ENCODE results near the gene FAAP20. TPM values are rescaled to one million over a fixed set of nuclear protein-coding genes. Genes with fewer than 3 reads are reported as not detected.

FAAP20 gene
- total RNA-seq, 1 donor from 2014 or later: 15.5 TPM

GRCh38 chr1:2210084-2210653 lies 15.6 kb upstream of the FAAP20 start:
- no peak for DNase-seq

GRCh38 chr1:2209400-2210083 lies 15.0 kb upstream of the FAAP20 start:
- DNase-seq: peak; percentile 29

DNA sequence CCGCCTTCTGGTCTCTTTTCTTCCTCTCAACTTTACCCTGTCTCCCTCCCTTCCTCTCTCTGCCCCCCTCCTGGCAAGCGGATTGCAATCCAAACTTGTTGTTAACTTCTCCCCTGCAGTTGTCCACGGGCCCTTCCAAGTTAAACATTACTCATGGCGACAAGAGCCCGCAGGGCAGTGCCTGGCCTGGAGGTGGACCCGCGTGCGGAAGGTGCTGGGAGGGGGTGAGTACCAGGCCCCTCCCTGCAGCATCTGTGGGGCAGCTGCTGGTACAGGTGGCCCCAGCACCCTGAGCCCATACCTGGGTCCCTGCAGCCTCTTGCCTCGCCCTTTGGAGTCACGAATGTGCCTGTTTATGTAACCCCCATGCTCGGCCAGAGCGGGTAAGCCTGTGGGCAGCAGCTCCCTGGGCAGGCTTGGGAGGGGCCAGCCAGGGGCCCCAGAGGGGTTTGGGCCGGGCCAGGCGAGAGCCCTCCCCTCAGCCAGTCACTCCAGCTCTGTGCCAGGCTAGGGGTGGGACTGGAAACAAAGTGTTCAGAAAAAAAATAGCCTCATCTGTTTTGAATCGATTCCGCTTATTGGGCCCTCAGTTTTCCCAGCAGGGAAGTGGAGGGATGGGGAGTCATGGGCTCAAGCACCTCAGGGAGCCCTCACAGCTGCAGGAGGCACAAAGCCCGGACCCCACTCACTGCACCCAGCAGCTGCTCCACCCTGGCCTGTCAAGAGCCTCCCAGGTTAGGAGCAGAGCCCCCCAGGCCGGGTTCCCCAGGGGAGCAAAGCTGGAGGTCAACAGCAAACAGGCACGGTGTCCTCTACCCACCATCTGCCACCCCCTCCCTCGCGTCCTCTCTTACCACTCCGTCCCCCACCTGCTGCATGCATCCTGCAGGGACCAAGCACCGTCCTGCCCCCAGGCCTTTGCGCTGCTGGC lies 14.0 kb upstream of the FAAP20 start:
- no peak for DNase-seq

GRCh38 chr1:2206813-2207487 lies 12.4 kb upstream of the FAAP20 start:
- DNase-seq: no peak

GRCh38 chr1:2205191-2205952 lies 10.8 kb upstream of the FAAP20 start:
- DNase-seq: peak; percentile 91

DNA sequence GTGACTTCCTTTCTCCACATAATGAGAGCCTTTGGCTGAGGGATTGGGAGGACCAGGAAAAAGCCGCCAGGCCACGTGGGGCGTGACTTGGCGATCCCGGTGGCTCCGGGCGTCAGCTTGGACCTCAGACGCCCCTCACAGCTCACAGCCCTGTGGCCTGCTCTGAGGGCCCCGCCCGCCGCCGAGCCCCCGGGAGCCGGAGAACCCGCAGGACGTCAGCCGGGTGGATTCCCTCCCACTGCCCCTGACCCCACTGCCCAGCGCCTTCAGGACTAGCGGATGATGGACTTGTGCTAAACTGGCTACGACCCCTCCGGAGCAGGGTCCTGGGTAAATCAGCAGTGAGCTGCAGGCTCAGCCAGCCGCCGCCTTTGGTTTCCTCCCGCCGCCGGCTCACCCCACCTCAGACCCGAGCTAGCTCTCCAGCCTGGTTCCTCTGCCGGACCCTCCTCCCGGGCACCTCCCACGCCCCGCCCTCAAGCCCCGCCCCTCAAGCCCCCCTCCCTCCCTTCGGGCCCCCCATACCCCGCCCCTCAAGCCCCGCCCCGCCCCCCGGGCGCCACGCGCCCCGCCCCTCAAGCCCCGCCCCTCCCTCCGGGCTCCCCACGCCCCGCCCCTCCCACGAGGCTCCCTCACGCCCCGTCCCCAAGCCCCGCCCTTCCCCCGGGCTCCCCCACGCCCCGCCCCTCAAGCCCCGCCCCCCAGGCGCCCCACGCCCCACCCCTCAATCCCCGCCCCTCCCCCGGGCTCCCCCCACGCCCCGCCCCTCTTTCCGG lies 10.0 kb upstream of the FAAP20 start:
- peak; percentile 91 for DNase-seq

GRCh38 chr1:2203671-2204414 lies 9.3 kb upstream of the FAAP20 start:
- no peak for DNase-seq

DNA sequence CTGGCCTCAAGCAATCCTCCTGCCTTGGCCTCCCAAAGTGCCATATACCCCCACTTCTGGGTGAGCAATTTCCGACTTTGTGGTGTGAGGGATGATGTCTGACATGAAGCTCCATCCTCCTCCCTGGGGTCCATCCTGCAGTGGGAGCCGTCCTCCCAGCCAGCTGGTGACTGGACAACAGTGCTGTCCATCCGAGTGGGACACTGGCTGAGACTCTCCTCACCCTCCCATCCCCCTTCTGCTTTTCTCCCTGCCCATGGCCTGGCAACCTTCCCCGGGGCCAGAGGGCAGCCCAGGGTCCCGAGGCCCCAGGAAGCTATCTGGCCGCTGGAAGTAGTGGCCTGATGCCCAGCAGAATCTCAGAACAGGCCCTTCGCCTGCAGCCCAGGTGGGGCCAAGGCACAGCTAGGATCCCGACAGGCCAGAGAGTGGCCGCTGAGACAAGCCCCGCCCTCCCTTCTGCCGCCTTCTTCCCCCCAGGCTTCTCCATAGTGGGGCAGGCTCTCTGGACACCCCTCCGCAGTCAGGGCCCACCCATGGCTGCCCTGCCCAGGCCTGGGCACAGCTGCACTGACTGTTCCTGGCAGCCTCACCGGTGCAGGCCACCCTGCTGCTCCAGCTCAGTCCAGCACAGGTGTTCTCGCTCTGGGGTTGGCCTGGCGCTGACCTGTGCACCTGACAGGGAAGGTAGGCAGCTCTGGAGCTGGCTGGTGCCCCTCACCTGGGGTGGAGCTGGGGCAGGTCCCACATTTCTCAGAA lies 8.4 kb upstream of the FAAP20 start:
- no peak for DNase-seq

DNA sequence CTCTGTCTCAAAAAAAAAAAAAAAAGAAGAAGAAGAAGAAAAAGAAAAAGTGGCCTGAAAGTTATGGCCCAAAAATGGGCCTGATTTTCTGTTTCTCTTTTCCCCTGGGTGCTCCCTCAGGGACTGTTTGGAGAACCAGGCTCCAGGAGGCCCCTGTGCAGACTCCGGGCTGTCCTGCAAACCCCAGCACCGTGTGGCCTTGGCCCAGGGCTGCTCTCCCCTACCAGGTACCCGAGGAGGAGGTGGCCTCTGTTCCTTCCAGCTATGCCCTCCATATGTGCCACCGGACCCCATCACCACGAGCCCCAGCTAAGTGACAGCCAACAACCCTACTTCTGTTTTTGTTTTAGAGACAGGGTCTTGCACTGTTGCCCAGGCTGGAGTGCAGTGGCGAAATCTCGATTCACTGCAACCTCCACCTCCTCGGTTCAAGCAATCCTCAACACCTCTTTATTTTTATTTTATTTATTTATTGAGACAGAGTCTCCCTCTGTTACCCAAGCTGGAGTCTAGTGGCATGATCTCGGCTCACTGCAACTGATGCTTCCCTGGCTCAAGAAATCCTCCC lies 7.5 kb upstream of the FAAP20 start:
- DNase-seq: no peak

DNA sequence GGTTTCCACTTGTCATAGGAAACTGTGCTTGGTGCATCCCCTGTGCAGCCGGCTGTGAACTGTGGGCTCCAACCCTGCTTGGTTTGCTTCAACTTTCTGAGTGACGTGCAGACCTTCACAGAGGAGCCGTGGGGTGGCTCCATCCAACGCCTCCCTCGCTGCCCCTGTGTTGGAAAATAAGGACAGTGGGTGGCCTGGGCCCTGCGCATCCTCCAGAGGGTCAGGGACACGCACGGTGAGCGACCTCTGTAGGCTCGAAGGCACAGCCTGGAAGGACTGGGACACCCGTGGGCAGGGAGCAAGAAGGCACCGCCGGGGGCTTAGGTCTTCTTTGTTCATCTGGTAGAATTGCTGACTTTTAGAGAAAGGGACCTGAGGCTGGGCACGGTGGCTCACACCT lies 6.5 kb upstream of the FAAP20 start:
- DNase-seq: no peak

DNA sequence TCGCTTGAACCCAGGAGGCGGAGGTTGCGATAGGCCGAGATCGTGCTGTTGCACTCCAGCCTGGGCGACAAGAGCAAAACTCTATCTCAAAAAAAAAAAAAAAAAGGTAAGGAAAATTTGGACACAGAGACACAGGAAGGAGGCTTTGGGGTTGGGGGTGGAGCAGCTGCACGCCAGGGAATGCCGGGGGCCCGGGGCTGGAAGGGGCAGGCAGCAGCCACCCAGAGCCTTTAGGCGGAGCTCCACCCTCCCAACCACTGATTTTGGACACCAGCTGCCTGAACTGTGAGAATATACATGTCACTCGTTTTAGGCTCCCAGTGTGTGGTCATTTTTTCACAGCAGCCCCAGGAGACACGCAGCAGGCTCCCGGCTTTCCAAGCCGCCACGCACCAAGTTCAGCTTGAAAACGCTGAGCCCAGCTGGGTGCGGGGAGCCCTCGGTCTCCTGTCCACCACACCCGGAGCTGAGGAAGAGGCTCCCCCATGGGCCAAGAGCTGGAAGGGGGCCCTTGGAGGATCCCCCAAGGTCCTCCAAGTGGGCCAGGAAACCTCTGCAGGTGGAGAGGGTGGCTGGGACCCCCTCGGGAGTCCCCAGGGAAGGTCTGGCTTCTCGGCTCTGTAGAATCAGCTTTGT lies 5.9 kb upstream of the FAAP20 start:
- no peak for DNase-seq

DNA sequence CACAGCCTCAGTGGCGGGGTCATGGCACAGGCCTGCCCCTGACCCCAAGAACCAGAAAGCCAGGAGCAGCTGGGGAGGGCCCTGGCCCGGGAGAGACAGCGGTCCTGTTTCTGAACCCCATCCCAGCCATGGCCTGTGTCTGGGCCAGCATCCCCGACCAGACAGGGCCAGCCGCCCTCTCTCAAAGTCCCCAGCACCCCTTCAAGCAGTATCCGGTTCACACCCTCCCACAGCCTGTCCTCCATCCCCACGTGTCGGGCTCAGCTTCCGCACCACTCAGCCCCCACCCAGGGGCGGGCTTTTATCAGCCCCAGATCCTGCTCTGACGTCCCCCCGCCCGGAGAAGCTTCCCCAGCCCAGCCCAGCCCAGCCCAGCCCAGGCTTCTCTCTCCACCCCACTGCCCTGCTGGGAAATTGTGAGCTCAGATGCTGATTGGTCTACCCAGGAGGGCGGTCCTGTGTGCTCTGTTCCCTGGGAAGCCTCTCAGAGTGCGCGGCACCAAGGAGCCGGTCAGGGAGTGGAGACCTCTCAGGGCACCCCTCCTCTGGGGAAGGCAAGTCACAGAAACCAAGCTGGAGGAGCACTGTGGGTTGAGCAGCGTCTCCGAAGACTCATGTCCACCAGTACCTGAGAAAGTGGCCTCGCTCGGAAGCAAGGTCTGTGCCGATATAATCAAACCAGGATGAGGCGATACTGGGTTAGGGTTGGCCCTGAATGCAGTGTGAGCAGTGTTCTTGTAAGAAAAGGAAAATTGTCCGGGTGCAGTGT lies 4.7 kb upstream of the FAAP20 start:
- peak; percentile 90 for DNase-seq

DNA sequence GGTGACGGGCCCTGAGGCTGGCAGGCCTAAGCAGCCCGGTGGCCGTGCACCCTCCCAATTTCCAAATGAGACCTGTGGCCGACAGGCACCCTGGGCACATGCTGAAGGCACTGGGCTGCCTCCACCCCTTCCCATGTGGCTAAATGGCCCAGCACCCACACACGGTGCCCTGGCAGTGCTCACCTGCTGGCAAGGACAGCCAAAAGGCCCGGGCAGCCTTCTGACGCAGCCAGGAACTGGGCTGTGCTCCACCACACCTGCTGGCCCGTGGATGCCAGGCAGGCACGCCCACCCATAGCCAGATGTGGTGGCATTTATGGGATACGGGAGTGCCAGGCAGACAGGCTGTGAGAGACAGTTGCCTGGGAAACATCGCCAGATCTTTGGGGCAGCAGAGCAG lies 4.0 kb upstream of the FAAP20 start:
- no peak for DNase-seq

- DNase-seq: no peak
Observed at GRCh38 chr1:2197707-2198165, 3.2 kb upstream of the FAAP20 start.

DNA sequence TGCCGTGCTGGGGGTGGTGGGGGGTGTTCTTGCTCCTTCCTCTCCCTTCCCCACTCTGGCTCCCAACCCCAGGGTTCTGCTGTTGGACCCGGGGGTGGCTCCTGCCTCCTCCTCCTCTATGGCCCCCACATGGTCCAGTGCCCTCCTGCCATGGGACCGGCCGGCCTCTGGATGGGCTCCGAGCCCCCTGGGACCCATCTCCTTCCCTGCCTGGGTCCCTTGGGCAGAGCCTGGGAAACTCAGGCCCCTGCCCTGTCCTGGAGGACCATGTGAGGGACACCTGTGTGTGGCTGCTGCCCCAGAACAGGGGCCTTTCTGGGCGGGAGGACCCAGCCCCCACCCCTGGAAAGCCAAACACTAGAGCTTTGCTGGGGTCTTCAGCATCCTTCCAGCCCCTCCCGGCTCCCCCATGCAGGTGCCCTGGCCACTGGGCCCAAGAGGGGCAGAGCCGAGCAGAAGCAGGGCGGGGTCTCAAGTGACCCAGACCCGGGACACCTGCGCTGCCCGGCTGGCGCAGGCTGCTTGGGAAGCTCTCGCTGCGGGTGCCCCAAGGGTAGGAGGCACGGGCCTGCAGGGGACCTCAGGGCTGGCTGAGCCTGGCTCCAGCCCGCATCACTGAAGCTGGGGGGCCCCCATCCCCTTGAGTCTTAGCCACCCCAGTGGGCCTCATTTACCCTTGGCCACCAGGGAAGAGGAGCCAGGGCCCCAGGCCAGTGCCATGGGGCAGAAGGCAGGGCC lies 2.5 kb upstream of the FAAP20 start:
- no peak for DNase-seq

GRCh38 chr1:2195785-2196184 lies 1.2 kb upstream of the FAAP20 start:
- no peak for DNase-seq

Measured in skin of body (tissue), 2 donors.